Peyer's patch (tissue), 4 donors: ENCODE measurements around the gene CAPNS2.

Experiments
- CTCF ChIP-seq, 6 experiments: fragments of 450-650 bp in 4 of 6; fragments of 200-600 bp in 2 of 6; sonication (generic) in 1 of 6; IDR thresholded peaks; one replicate each; pipeline ENCODE4 v1.5.1; 2017 to 2019; ENCODE audit warnings: antibody characterized with exemption in 6 of 6, mild to moderate bottlenecking in 3 of 6, moderate library complexity in 1 of 6
- POLR2A ChIP-seq, 2 donors: fragments of 450-650 bp; IDR thresholded peaks; one replicate each; pipeline ENCODE4 v1.5.1; 2017; ENCODE audit warnings: antibody characterized with exemption in 2 of 2, mild to moderate bottlenecking in 2 of 2, moderate library complexity in 2 of 2

GRCh38 chr16:55597928-55598327 lies 31.4 kb downstream of the CAPNS2 start:
- no peak for TF ChIP-seq CTCF (IDR thresholded peaks at IDR 0.05)
- no peak for TF ChIP-seq POLR2A (IDR thresholded peaks at IDR 0.05)
